ENCODE measurements around the gene PRKG1.

Gene PRKG1

DNA sequence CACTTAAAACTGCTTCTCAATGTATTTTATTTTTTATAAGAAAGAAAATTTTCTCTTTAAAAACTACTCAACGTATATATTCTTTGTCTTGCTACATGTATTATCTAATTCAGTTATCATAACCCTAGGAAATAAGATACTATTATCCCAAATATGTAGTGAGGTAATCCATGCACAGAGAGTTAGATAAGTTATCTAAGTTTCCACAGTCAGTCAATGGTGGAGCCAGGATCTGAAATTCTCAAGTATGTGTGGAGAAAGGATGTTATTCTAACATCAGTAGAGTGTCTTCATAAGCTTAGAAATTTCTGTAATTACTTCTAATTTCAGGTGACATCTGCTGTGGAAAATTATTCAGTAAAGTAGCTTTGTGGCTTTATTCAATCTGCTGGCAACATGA, 385.2 kb downstream of the PRKG1 start:
- TF ChIP-seq CREB1 (IDR thresholded peaks at IDR 0.05; ENCODE audit: low read depth), result no peak

DNA sequence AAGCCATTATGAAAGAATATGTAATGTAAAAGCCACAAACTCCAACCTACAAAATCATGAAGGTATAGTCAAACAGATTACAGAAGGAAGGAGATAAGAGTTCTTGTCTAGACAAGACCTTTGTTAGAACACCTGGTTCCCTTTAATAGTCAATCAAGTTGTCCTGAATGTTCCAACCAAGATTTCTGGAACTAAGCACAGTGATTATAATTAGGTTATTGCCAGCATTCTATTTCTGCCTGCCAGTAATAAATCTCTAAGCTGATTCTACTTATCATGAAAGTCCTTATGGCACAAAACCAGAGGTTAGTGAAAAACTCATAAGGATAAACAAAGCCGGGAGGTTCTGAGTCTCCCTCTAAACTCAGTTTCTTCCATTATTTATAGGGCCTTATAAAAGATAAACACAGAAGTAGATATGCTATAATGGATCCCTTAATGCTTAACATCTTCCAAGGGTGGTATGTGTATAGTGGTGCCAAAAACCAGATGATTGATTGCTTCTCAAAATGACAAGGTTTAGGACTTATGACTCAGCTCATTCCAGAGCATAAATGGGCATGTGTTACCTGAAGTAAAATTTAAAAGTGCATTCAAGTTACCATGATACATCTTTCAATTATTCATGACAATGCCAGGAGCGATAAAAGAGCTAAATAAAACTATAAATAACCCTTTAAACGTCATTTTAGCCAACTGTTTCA, 387.9 kb downstream of the PRKG1 start:
- TF ChIP-seq EGR1 (IDR thresholded peaks at IDR 0.05) (no peak), CREB1 (IDR thresholded peaks at IDR 0.05; ENCODE audit: low read depth) (no peak), FOXM1 (IDR thresholded peaks at IDR 0.05; ENCODE audit: borderline replicate concordance, low read depth) (no peak), TCF12 (IDR thresholded peaks at IDR 0.05; ENCODE audit: low read depth) (no peak), EP300 (IDR thresholded peaks at IDR 0.05; ENCODE audit: borderline replicate concordance) (no peak), CEBPB (IDR thresholded peaks at IDR 0.05) (no peak), RAD21 (IDR thresholded peaks at IDR 0.05; ENCODE audit: low read depth) (no peak), TEAD4 (IDR thresholded peaks at IDR 0.05) (no peak), ZBTB7A (IDR thresholded peaks at IDR 0.05; ENCODE audit: low read depth) (no peak), YY1 (IDR thresholded peaks at IDR 0.05; ENCODE audit: low read depth) (no peak), NFIC (IDR thresholded peaks at IDR 0.05) (no peak), TAF1 (IDR thresholded peaks at IDR 0.05; ENCODE audit: low read depth) (no peak)
- TF ChIP-seq, protein P1, sequence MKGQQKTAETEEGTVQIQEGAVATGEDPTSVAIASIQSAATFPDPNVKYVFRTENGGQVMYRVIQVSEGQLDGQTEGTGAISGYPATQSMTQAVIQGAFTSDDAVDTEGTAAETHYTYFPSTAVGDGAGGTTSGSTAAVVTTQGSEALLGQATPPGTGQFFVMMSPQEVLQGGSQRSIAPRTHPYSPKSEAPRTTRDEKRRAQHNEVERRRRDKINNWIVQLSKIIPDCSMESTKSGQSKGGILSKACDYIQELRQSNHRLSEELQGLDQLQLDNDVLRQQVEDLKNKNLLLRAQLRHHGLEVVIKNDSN (IDR thresholded peaks at IDR 0.05), result no peak
- TF ChIP-seq, protein P2, sequence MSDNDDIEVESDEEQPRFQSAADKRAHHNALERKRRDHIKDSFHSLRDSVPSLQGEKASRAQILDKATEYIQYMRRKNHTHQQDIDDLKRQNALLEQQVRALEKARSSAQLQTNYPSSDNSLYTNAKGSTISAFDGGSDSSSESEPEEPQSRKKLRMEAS (IDR thresholded peaks at IDR 0.05), result no peak
- TF ChIP-seq, protein P3, sequence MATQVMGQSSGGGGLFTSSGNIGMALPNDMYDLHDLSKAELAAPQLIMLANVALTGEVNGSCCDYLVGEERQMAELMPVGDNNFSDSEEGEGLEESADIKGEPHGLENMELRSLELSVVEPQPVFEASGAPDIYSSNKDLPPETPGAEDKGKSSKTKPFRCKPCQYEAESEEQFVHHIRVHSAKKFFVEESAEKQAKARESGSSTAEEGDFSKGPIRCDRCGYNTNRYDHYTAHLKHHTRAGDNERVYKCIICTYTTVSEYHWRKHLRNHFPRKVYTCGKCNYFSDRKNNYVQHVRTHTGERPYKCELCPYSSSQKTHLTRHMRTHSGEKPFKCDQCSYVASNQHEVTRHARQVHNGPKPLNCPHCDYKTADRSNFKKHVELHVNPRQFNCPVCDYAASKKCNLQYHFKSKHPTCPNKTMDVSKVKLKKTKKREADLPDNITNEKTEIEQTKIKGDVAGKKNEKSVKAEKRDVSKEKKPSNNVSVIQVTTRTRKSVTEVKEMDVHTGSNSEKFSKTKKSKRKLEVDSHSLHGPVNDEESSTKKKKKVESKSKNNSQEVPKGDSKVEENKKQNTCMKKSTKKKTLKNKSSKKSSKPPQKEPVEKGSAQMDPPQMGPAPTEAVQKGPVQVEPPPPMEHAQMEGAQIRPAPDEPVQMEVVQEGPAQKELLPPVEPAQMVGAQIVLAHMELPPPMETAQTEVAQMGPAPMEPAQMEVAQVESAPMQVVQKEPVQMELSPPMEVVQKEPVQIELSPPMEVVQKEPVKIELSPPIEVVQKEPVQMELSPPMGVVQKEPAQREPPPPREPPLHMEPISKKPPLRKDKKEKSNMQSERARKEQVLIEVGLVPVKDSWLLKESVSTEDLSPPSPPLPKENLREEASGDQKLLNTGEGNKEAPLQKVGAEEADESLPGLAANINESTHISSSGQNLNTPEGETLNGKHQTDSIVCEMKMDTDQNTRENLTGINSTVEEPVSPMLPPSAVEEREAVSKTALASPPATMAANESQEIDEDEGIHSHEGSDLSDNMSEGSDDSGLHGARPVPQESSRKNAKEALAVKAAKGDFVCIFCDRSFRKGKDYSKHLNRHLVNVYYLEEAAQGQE (IDR thresholded peaks at IDR 0.05; ENCODE audit: low read depth), result no peak

DNA sequence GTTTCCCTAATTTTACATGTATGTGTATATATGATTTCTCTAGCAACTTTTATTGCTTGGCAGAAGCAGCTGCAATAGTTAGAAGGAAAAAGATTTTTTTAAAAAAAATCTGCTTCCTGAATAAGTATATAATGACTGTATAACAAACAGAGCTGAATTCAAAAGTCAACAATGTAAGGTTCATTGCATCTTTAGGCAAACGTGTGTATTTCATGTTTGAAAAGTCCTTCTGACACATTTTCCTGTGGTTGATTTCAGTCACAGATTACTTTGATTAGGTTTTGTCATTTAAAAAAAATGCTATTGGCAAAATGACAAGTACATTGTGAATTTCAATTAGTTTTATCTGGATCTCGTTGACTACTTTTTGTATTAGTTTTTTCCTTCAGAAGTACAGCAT, 394.1 kb downstream of the PRKG1 start:
- TF ChIP-seq, protein P1 (IDR thresholded peaks at IDR 0.05), result no peak
- TF ChIP-seq EGR1 (IDR thresholded peaks at IDR 0.05), result no peak
- no peak for TF ChIP-seq ZBTB7A (IDR thresholded peaks at IDR 0.05; ENCODE audit: low read depth)
- no peak for TF ChIP-seq YY1 (IDR thresholded peaks at IDR 0.05; ENCODE audit: low read depth)
- TF ChIP-seq, protein P2 (IDR thresholded peaks at IDR 0.05), result no peak
- TF ChIP-seq, protein P3 (IDR thresholded peaks at IDR 0.05; ENCODE audit: low read depth), result no peak
- no peak for TF ChIP-seq CREB1 (IDR thresholded peaks at IDR 0.05; ENCODE audit: low read depth)
- TF ChIP-seq NFIC (IDR thresholded peaks at IDR 0.05), result no peak
- TF ChIP-seq FOXM1 (IDR thresholded peaks at IDR 0.05; ENCODE audit: borderline replicate concordance, low read depth), result no peak
- no peak for TF ChIP-seq CEBPB (IDR thresholded peaks at IDR 0.05)
- no peak for TF ChIP-seq TAF1 (IDR thresholded peaks at IDR 0.05; ENCODE audit: low read depth)
- TF ChIP-seq RAD21 (IDR thresholded peaks at IDR 0.05; ENCODE audit: low read depth), result no peak
- TF ChIP-seq EP300 (IDR thresholded peaks at IDR 0.05; ENCODE audit: borderline replicate concordance), result no peak
- no peak for TF ChIP-seq TEAD4 (IDR thresholded peaks at IDR 0.05)

DNA sequence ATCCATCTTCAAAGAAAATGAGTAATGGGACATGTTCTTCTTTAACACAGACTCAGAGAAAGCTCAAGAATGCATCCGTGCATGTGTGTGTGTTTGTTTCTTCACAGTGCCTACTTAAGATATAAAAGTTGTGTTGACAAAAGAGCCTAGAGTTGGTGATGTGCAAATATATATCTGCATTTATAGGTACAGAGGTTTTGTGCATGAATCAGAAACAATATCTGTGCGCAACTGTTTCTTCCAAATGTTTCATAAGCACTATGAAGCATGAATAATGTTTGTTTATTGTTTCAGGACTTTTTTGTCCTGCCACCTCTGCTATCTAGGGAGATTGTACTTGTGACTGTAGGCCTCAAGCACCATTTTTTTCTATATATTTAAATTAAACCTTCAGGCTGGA, 395.4 kb downstream of the PRKG1 start:
- no peak for TF ChIP-seq FOXM1 (IDR thresholded peaks at IDR 0.05; ENCODE audit: borderline replicate concordance, low read depth)
- no peak for TF ChIP-seq NFIC (IDR thresholded peaks at IDR 0.05)
- TF ChIP-seq YY1 (IDR thresholded peaks at IDR 0.05; ENCODE audit: low read depth), result no peak
- no peak for TF ChIP-seq EGR1 (IDR thresholded peaks at IDR 0.05)
- no peak for TF ChIP-seq EP300 (IDR thresholded peaks at IDR 0.05; ENCODE audit: borderline replicate concordance)
- TF ChIP-seq, protein P1 (IDR thresholded peaks at IDR 0.05), result no peak
- TF ChIP-seq RAD21 (IDR thresholded peaks at IDR 0.05; ENCODE audit: low read depth), result no peak
- TF ChIP-seq TCF12 (IDR thresholded peaks at IDR 0.05; ENCODE audit: low read depth), result no peak
- no peak for TF ChIP-seq TEAD4 (IDR thresholded peaks at IDR 0.05)
- no peak for TF ChIP-seq ZBTB7A (IDR thresholded peaks at IDR 0.05; ENCODE audit: low read depth)
- TF ChIP-seq, protein P2 (IDR thresholded peaks at IDR 0.05), result no peak

DNA sequence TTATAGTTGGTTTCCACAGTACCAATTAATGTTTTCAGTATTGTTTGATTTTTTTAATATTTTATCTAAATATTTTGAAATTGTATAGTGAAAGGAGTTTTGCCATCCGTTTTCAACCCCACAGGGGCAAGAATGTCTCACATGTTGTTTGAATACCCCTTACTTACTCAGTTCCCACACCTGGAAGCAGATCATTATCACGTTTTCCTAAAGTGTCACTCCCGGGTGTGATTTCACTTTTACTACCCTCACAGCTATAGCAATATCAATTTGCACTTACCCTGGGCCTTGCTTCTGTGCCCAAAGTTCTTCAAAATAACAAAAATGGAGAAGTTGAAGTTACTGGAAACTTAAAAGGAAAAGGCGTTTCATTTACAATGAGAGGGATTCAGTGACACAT, 397.0 kb downstream of the PRKG1 start:
- TF ChIP-seq FOXM1 (IDR thresholded peaks at IDR 0.05; ENCODE audit: borderline replicate concordance, low read depth), result no peak
- no peak for TF ChIP-seq ZBTB7A (IDR thresholded peaks at IDR 0.05; ENCODE audit: low read depth)
- TF ChIP-seq TCF12 (IDR thresholded peaks at IDR 0.05; ENCODE audit: low read depth), result no peak
- no peak for TF ChIP-seq YY1 (IDR thresholded peaks at IDR 0.05; ENCODE audit: low read depth)
- TF ChIP-seq EGR1 (IDR thresholded peaks at IDR 0.05), result no peak
- TF ChIP-seq EP300 (IDR thresholded peaks at IDR 0.05; ENCODE audit: borderline replicate concordance), result no peak
- TF ChIP-seq, protein P1 (IDR thresholded peaks at IDR 0.05), result no peak
- TF ChIP-seq NFIC (IDR thresholded peaks at IDR 0.05), result no peak
- TF ChIP-seq TEAD4 (IDR thresholded peaks at IDR 0.05), result no peak

All from Ishikawa (cell line).